HG03432 (cell line): Measurements from ENCODE around the gene HENMT1.

Experiments used
- ATAC-seq: cut with Tn5 transposase; IDR thresholded peaks from one replicate; pipeline ENCODE4 v1.9.1; 2021; ENCODE audit warnings: mild to moderate bottlenecking, moderate library complexity; ENCODE audit not compliant: unreplicated experiment

HENMT1 gene

DNA sequence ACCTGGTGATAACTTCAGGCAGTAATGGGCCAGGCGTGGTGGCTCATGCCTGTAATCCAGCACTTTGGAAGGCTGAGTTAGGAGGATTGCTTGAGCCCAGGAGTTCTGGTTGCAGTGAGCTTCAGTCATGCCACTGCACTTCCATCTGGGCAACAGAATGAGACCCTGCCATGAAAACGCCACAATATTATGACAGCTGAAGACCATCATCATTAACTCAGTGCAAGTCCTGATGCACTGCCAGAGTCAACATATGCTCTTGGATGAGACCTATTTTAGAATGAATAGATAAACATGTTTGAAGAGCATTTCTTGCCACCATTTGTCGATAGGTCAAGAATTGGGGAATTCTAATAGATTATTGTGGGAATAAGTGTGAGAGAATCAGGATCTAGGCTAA lies 26.4 kb downstream of the HENMT1 start:
- ATAC-seq, result no peak

DNA sequence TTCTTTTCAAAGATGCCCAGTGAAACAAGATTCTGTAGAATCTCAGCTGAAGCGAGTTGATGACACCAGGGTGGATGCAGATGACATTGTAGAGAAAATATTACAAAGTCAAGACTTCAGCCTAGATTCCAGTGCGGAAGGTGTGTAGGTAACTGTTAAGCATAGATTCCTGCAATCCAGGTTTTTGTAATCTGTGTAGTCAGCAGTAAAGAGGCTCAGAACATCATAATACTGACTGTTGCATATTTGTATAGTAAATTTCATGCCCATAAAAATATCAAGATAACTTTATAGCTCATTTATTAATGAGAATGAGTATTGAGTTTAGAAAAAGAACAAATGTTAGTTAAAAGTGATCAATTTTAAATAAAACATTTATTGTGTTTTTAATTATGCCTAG lies 32.2 kb downstream of the HENMT1 start:
- no peak for ATAC-seq

- ATAC-seq, result no peak
These were observed 32.9 kb downstream of the HENMT1 start for GRCh38 chr1:108627951-108628350.

GRCh38 chr1:108627256-108627655 lies 33.6 kb downstream of the HENMT1 start:
- ATAC-seq, result no peak

DNA sequence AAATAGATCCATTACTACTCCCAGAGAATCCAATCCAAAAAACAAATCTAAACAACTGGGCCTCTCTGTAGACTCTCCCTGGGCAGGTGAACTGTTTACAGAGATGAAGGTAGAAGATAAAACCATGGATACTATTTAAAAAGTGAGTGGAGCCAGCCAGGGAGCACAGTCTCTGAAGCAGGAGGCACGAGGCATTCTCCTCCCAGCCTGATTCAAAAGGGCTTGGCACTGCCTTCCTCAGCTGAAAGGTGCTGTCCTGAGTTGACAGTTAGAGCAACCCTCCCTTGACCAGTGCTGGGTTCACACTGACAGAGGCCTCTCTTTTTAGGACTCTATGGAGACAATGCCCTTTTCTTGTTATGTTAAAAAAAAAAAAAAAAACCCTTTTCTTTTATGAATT lies 36.8 kb downstream of the HENMT1 start:
- ATAC-seq, result no peak

DNA sequence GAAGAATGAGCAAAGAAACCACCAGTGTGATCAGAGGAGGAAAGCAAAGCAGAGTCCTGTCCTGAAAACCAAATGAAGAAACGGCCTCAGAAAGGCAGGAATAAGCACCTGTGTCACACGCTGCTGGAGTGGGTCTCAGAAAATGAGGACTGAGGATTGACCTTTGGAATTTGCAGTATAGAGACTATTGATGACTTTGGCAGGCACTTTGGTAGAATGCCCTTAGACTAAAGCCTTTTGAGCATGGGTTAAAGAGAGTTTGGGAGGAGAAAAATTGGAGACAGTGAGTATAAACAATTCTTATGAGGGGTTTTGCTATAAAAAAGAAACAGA lies 43.2 kb downstream of the HENMT1 start:
- no peak for ATAC-seq

GRCh38 chr1:108617008-108617723 lies 43.7 kb downstream of the HENMT1 start:
- no peak for ATAC-seq

- no peak for ATAC-seq
These were observed 45.3 kb downstream of the HENMT1 start for GRCh38 chr1:108615544-108615943.

- ATAC-seq, result no peak
These were observed 48.4 kb downstream of the HENMT1 start for GRCh38 chr1:108612496-108612895.

GRCh38 chr1:108611984-108612383 lies 48.9 kb downstream of the HENMT1 start:
- no peak for ATAC-seq

GRCh38 chr1:108610073-108610472 lies 50.8 kb downstream of the HENMT1 start:
- ATAC-seq, result no peak

DNA sequence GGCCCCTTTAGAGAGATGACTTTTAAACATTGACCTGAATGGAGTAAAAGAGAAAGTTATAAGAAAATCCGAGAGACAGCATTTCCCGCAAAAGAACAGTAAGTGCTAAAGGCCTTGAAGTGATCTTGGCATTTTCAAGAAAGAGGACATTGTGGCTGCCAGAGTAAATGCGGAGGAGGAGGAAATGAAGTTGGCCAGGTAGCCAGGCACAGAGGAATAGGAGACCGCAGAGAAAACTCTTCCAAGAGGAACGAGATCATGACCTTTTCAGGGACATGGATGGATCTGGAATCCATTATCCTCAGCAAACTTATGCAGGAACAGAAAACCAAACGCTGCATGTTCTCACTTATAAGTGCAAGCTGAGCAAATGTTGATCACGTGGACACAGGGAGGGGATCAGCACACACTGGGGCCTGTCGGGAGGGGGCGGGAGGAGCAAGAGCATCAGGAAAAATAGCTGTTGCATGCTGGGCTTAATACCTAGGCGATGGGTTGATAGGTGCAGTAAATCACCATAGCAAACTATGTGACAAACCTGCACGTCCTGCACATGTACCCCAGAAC lies 51.3 kb downstream of the HENMT1 start:
- no peak for ATAC-seq

DNA sequence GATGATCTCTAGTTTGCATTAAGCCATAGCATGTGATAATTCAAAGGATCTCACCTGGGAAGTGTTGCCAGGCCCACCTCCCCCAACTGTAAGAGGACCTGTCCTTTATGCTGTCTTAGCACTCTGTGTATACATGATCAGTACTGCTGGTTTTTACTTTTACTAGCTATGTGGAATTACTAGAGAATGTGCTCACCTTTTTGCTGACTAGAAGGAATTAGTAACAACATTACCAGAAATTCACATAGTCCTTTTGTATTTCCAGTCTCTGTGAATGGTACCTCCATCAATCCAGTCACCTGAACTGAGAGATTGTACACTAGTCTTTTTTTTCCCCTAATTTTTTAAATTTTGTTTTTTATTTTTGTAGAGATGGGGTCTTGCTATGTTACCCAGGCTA lies 54.4 kb downstream of the HENMT1 start:
- no peak for ATAC-seq

DNA sequence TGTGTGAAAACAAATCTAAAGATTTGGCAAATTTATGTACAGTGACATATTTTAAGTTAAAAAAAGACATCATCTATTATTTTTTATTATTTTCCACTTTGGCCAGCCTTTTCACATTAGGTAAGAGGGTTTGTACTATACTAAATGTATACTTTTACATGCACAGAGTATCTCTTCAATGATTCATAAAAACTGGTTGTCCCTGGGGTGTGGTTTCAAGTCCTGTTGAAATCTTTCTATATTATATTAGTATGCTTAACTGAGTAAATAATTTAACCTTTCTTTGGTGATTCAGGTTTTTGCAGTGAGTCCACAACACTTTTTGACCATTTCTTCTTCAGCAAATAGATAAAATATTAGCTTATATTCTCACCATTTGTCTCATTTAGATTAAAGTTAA lies 55.3 kb downstream of the HENMT1 start:
- ATAC-seq, result no peak

DNA sequence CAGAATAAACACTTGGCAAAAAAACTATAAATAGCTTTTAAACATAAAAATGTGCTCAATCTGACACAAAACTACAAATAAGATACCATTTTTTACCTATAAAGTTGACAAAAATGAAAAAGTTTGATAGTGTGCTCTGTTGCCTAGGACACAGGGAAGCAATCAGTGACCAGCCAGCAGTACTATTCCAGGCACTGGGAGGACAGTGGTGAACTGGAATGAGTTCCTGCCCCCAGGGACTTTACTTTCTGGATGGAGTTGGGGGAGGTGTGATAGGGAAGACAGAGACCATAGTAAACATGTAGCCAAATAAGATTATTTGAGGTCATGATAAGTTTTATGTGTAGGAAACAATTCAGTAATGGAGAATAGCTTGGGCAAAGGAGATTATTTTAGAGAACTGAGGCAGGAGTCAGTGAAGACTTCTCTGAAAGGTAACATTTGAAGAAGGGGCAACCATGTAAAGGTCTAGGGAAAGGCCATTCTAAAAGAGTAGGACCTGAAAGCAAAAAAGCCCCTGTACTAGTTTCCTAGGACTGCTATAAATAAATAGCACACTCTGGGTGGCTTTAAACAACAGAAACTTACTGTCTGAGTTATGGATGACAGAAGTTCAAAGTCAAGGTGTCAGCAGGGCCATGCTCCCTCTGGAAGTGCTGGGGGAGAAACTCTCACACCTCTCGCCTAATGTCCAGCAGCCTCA lies 59.0 kb downstream of the HENMT1 start:
- no peak for ATAC-seq

- no peak for ATAC-seq
These were observed 60.4 kb downstream of the HENMT1 start for GRCh38 chr1:108600504-108600903.

GRCh38 chr1:108598340-108598739 lies 62.6 kb downstream of the HENMT1 start:
- ATAC-seq, result no peak
